ENCODE data around the gene SCN4B. TPM values are rescaled to one million over a fixed set of nuclear protein-coding genes. Genes with fewer than 3 reads are reported as not detected.

The SCN4B gene
- total RNA-seq, 1 experiment from 2014 or later: 1.6 TPM

DNA sequence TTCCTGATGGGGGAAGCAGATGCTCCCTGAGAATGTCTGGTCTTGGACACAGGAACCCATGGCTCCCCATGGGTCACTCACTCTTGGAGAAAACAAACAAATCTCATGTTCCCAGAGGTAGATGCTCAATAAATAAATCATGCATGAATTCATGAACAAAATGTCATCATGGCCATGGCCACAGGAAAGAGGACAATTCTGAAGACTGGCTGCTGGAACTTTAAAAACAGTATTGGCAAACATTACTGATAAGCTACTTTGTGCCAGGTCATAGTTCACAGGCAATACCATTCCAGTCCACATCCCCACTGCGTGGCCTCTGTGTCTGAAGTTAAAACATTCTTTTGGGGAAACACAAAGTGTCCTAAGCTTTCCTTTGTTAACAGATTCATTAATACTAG, 56.7 kb downstream of the SCN4B start:
- WGBS (ENCODE audit: extremely low coverage, insufficient read length, low lambda C conversion rate): no CpG with 5 or more reads among the region's 1 CpG
- H2BK5ac ChIP-seq (ENCODE audit: insufficient read length, low read length): no peak overlapping the region
- no peak overlapping the region for H3K4me2 ChIP-seq (ENCODE audit: insufficient read depth, insufficient read length, low read length)
- no peaks in the 10 kb centered on the region for H3K23me2 ChIP-seq (ENCODE audit: insufficient read length, low read depth, low read length, poor library complexity, severe bottlenecking)
- no peak for DNase-seq
- no peaks in the 10 kb centered on the region for H3K79me1 ChIP-seq (ENCODE audit: insufficient read depth, low read depth, low read length, poor library complexity, severe bottlenecking)
- H3K36me3 Mint-ChIP-seq (ENCODE audit: insufficient read depth in 1 of 3, low read depth in 3 of 3): no peaks in the 10 kb centered on the region
- H3K4me1 ChIP-seq (ENCODE audit: insufficient read depth, low read length): peaks cover 3% of the 10 kb centered on the region; the same call in 1 of the 2 replicates
- TF ChIP-seq, protein P1, sequence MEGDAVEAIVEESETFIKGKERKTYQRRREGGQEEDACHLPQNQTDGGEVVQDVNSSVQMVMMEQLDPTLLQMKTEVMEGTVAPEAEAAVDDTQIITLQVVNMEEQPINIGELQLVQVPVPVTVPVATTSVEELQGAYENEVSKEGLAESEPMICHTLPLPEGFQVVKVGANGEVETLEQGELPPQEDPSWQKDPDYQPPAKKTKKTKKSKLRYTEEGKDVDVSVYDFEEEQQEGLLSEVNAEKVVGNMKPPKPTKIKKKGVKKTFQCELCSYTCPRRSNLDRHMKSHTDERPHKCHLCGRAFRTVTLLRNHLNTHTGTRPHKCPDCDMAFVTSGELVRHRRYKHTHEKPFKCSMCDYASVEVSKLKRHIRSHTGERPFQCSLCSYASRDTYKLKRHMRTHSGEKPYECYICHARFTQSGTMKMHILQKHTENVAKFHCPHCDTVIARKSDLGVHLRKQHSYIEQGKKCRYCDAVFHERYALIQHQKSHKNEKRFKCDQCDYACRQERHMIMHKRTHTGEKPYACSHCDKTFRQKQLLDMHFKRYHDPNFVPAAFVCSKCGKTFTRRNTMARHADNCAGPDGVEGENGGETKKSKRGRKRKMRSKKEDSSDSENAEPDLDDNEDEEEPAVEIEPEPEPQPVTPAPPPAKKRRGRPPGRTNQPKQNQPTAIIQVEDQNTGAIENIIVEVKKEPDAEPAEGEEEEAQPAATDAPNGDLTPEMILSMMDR (conservative IDR thresholded peaks at IDR 0.05): no peak
- no peak overlapping the region for H3K18ac ChIP-seq (ENCODE audit: insufficient read length, low read depth, low read length)
- no peak overlapping the region for H2BK120ac ChIP-seq (ENCODE audit: low read depth, low read length, poor library complexity, severe bottlenecking)
- H3K27me3 Mint-ChIP-seq (ENCODE audit: low read depth): peaks cover 15% of the 10 kb centered on the region
- no peaks in the 10 kb centered on the region for H3K79me2 ChIP-seq (ENCODE audit: insufficient read depth, low read length)
- H4K8ac ChIP-seq (replicated peaks; ENCODE audit: insufficient read length, low read depth, low read length): no peak overlapping the region
- H3K4me1 Mint-ChIP-seq: peaks cover 17 to 27% of the 10 kb centered on the region in 2 experiments
- H3K9me3 ChIP-seq (ENCODE audit: control insufficient read depth, low read depth, low read length): no peaks in the 10 kb centered on the region
- no peak overlapping the region for H2AK5ac ChIP-seq (ENCODE audit: insufficient read length, low read length)
- H2BK20ac ChIP-seq (ENCODE audit: low read depth, low read length, poor library complexity, severe bottlenecking): no peak overlapping the region
- H3K9me3 Mint-ChIP-seq: no peaks in the 10 kb centered on the region
- no peak overlapping the region for H2AFZ ChIP-seq (ENCODE audit: low read length)
- no peak overlapping the region for H4K5ac ChIP-seq (ENCODE audit: insufficient read length, low read depth, low read length)
- H3K23ac ChIP-seq (ENCODE audit: insufficient read length, low read depth, low read length): no peak overlapping the region
- H3K56ac ChIP-seq (ENCODE audit: insufficient read length, low read depth, low read length): no peak overlapping the region
- no peak overlapping the region for H3K4ac ChIP-seq (ENCODE audit: low read depth, low read length)
- H4K20me1 ChIP-seq (ENCODE audit: control insufficient read depth, insufficient read depth, insufficient read length): no peaks in the 10 kb centered on the region
- H3K27ac Mint-ChIP-seq: no peak overlapping the region
- H4K91ac ChIP-seq (ENCODE audit: insufficient read length, low read depth, low read length): no peak overlapping the region
- no peak overlapping the region for H3T11ph ChIP-seq (ENCODE audit: low read length)
- no peak overlapping the region for H2BK15ac ChIP-seq (ENCODE audit: low read depth, low read length)
- H3K14ac ChIP-seq (ENCODE audit: insufficient read depth, low read length): no peak overlapping the region
- no peak overlapping the region for H3K4me3 Mint-ChIP-seq
- H3K27ac ChIP-seq (ENCODE audit: insufficient read length, low read depth, low read length): no peak overlapping the region
- no peak overlapping the region for H2BK12ac ChIP-seq (ENCODE audit: insufficient read length, low read depth, low read length)
- H3K9ac ChIP-seq (ENCODE audit: extremely low read depth, insufficient read length, low read length): no peak overlapping the region
- no peaks in the 10 kb centered on the region; the same call in 1 of the 2 replicates for H3K27me3 ChIP-seq (ENCODE audit: insufficient read depth, low read length)
